Ectodermal cell (in vitro differentiated cells): ENCODE results near the gene CYP4A11. TPM values are rescaled to one million over a fixed set of nuclear protein-coding genes. Genes with fewer than 3 reads are reported as not detected.
"Not testable (repeated sequence)": the region's sequence is repeated elsewhere in the genome, so short reads cannot be mapped to it uniquely, and the experiment has no call there.

ENCODE experiments used
- H3K27ac ChIP-seq: 2 replicates; pipeline ENCODE4 v1.7.0; 2013; ENCODE audit warnings: mild to moderate bottlenecking, low read depth, low read length; ENCODE audit not compliant: insufficient read depth, poor library complexity, severe bottlenecking
- H3K27me3 ChIP-seq: 2 replicates; pipeline ENCODE4 v1.7.0; 2013; ENCODE audit warnings: mild to moderate bottlenecking, low read length; ENCODE audit not compliant: insufficient read depth, control insufficient read depth, poor library complexity, severe bottlenecking
- H3K36me3 ChIP-seq: one replicate; pipeline ENCODE4 v1.7.0; 2013; ENCODE audit warnings: low read length; ENCODE audit not compliant: control insufficient read depth, insufficient read depth
- H3K4me1 ChIP-seq: one replicate; pipeline ENCODE4 v1.7.0; 2013; ENCODE audit warnings: low read length; ENCODE audit not compliant: control insufficient read depth, insufficient read depth
- H3K4me3 ChIP-seq: 2 replicates; pipeline ENCODE4 v1.7.0; 2013; ENCODE audit warnings: low read depth, low read length, control low read depth; ENCODE audit not compliant: insufficient read depth
- H3K9me3 ChIP-seq: 2 replicates; pipeline ENCODE4 v1.7.0; 2013; ENCODE audit warnings: mild to moderate bottlenecking, low read length, moderate library complexity; ENCODE audit not compliant: control insufficient read depth
- WGBS, 2 experiments: methylation state at CpG; one replicate each; pipeline ENCODE4 v1.1.7; 2013; ENCODE audit warnings: missing lambda C conversion rate in 2 of 2; 5-methylcytosine and 5-hydroxymethylcytosine counted together
- polyA plus RNA-seq, 4 experiments: library from polyadenylated mRNA; stranded (reverse); fragments of 50-300 nt; gene quantifications; one replicate each; pipeline ENCODE4 v1.2.3, GENCODE V29; 2013

CYP4A11 gene, protein sequence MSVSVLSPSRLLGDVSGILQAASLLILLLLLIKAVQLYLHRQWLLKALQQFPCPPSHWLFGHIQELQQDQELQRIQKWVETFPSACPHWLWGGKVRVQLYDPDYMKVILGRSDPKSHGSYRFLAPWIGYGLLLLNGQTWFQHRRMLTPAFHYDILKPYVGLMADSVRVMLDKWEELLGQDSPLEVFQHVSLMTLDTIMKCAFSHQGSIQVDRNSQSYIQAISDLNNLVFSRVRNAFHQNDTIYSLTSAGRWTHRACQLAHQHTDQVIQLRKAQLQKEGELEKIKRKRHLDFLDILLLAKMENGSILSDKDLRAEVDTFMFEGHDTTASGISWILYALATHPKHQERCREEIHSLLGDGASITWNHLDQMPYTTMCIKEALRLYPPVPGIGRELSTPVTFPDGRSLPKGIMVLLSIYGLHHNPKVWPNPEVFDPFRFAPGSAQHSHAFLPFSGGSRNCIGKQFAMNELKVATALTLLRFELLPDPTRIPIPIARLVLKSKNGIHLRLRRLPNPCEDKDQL
- not detected for polyA plus RNA-seq (2013, experiment 1 of 4)
- polyA plus RNA-seq (2013, experiment 2 of 4), result not detected
- polyA plus RNA-seq (2013, experiment 3 of 4), result not detected
- polyA plus RNA-seq (2013, experiment 4 of 4), result not detected

GRCh38 chr1:46941135-46941694, at the start of gene CYP4A11:
TSS of gene CYP4A11 (minus strand) at chr1:46941476. CDS start at chr1:46941433, 43 bp downstream.
- no peak within 1 kb of the TSS for H3K27ac ChIP-seq
- no peaks in the 10 kb centered on the region for H3K27me3 ChIP-seq
- no peak within 1 kb of the TSS for H3K4me3 ChIP-seq
- no peaks in the 10 kb centered on the region for H3K9me3 ChIP-seq
- no peaks in the 10 kb centered on the region for H3K36me3 ChIP-seq
- no peaks in the 10 kb centered on the region for H3K4me1 ChIP-seq
- 83 to 91% methylated on average over 5 of the region's 5 CpGs for WGBS, 2 experiments

DNA sequence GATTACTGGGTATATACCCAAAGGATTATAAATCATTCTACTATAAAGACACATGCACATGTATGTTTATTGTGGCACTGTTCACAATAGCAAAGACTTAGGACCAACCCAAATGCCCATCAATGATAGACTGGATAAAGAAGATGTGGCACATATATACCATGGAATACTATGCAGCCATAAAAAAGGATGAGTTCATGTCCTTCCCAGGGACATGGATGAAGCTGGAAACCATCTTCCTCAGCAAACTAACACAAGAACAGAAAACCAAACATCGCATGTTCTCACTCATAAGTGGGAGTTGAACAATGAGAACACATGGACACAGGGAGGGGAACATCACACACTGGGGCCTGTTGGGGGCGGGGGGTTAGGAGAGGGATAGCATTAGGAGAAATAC, 49.3 kb upstream of the CYP4A11 start:
- not testable (repeated sequence) for H3K27me3 ChIP-seq, H3K4me1 ChIP-seq, H3K9me3 ChIP-seq, H3K36me3 ChIP-seq, H3K27ac ChIP-seq, H3K4me3 ChIP-seq
- no CpG with 5 or more reads among the region's 2 CpGs for WGBS, 2 experiments

GRCh38 chr1:46983830-46984586, 42.7 kb upstream of the CYP4A11 start:
- H3K4me3 ChIP-seq, result no peak overlapping the region
- H3K36me3 ChIP-seq, result no peaks in the 10 kb centered on the region
- H3K4me1 ChIP-seq, result peaks cover 23% of the 10 kb centered on the region
- H3K27me3 ChIP-seq, result no peaks in the 10 kb centered on the region
- no peaks in the 10 kb centered on the region for H3K9me3 ChIP-seq
- 29 to 32% methylated on average over 3 of the region's 3 CpGs for whole genome bisulfite sequencing, 2 experiments
- no peak overlapping the region for H3K27ac ChIP-seq

DNA sequence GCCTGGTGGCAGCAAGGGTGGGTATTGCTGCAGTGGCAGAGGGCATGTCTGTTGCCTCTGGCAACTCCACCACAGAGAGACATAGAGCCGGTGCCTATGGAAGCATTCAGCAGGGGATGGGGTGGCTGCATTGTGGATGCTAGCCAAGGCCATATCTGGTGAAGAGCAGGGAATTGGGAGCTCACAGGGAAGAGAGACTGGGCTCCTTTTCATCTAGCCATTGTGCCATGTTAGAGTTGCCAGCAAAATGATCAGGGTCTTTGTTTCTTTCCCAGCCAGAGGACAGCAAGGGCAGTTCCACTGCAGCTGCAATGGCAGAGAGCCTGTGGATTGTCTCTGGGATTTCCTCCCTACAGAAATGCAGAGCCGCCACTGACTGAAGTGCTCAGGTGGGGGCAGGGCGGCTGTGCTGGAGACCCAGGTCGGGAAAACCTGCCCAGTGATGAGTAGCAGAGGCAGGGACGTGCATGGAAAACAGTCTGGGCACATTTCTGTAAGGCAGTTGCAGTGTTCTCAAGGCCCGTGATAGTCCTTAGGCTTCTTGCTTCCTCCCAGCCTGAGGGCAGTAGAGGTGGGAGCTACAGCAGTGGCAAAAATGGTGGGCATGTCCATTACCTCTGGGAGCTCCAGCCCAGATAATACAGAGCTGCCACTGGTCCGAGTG, 42.0 kb upstream of the CYP4A11 start:
- no peak overlapping the region for H3K27ac ChIP-seq
- H3K4me3 ChIP-seq, result no peak overlapping the region
- H3K9me3 ChIP-seq, result no peaks in the 10 kb centered on the region
- WGBS, 2 experiments, result 42 to 49% methylated on average over 7 of the region's 7 CpGs
- peaks cover 23% of the 10 kb centered on the region for H3K4me1 ChIP-seq
- no peaks in the 10 kb centered on the region for H3K36me3 ChIP-seq
- H3K27me3 ChIP-seq, result no peaks in the 10 kb centered on the region

- WGBS, 2 experiments, result 82 to 84% methylated on average over 5 of the region's 5 CpGs
- Histone ChIP-seq H3K9me3 (no peaks in the 10 kb centered on the region), H3K4me3 (no peak overlapping the region), H3K27ac (no peak overlapping the region), H3K4me1 (no peaks in the 10 kb centered on the region), H3K36me3 (no peaks in the 10 kb centered on the region), H3K27me3 (no peaks in the 10 kb centered on the region)
Observed at GRCh38 chr1:46969014-46969619, 27.8 kb upstream of the CYP4A11 start.

DNA sequence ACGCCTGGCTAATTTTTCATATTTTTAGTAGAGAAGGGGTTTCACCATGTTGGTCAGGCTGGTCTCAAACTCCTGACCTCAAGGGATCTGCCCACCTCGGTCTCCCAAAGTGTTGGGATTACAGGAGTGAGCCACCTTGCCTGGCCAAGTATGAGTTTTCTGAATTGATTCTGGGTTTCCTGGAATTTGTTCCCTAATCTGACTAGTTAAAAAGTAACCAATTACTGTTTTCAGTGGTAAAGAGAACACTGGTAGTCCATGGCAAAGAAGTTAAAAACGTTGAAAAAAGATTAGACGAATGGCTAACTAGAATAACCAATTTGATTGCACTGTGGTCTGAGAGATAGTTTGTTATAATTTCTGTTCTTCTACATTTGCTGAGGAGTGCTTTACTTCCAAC, 21.0 kb upstream of the CYP4A11 start:
- H3K27me3 ChIP-seq, H3K36me3 ChIP-seq, H3K9me3 ChIP-seq, H3K4me3 ChIP-seq, H3K27ac ChIP-seq, H3K4me1 ChIP-seq: not testable (repeated sequence)
- WGBS, 2 experiments, result 70 to 71% methylated on average over 4 of the region's 4 CpGs

- 94 to 100% methylated on average over 2 of the region's 2 CpGs for WGBS, 2 experiments
- Histone ChIP-seq H3K27me3 (no peaks in the 10 kb centered on the region), H3K9me3 (no peaks in the 10 kb centered on the region), H3K4me3 (no peak overlapping the region), H3K27ac (no peak overlapping the region), H3K4me1 (no peaks in the 10 kb centered on the region), H3K36me3 (no peaks in the 10 kb centered on the region)
Observed at GRCh38 chr1:46961066-46961758, 19.9 kb upstream of the CYP4A11 start.

DNA sequence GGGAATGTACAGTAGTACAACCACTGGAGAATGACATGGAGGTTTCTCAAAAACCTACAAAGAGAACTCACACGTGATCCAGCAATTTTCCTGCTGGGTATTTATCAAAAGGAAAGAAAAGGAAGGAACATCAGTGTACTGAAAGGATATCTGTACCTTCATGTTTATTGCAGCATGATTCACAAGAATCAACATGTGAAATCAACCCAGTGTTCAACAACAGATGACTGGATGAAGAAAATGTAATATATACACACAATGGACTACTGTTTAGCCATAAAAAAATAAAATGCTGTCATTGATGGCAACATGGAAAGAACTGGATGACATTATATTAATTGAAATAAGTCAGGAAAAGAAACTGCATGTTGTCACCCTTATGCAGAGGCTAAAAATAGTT, 19.0 kb upstream of the CYP4A11 start:
- no peaks in the 10 kb centered on the region for H3K27me3 ChIP-seq
- no peak overlapping the region for H3K4me3 ChIP-seq
- WGBS, 2 experiments, result 92 to 100% methylated on average over 1 of the region's 1 CpG
- no peaks in the 10 kb centered on the region for H3K36me3 ChIP-seq
- H3K9me3 ChIP-seq, result no peaks in the 10 kb centered on the region
- no peaks in the 10 kb centered on the region for H3K4me1 ChIP-seq
- no peak overlapping the region for H3K27ac ChIP-seq

GRCh38 chr1:46955116-46955515, 13.8 kb upstream of the CYP4A11 start:
- WGBS, 2 experiments, result 93% methylated on average over 2 of the region's 2 CpGs
- not testable (repeated sequence) for H3K4me1 ChIP-seq, H3K27me3 ChIP-seq, H3K36me3 ChIP-seq, H3K27ac ChIP-seq, H3K4me3 ChIP-seq, H3K9me3 ChIP-seq
